HTERT RPE-1 (cell line): ENCODE data around the gene SCARB1.
"Not testable (repeated sequence)": the region's sequence is repeated elsewhere in the genome, so short reads cannot be mapped to it uniquely, and the experiment has no call there.

Experiments
- in situ Hi-C: fragments of 300-500 bp; cut with MboI; formaldehyde crosslinking; loops from 4 replicates; pipeline ENCODE4 v1.14.3; 2020; ENCODE audit warnings: low sequenced_read_pairs

The SCARB1 gene

GRCh38 chr12:124863416-124864325, at the start of gene SCARB1:
SCARB1 (minus strand) TSS chr12:124863864; CDS start chr12:124863720, 144 bp downstream.
- in situ Hi-C loops: no loop called here

- in situ Hi-C loops: not testable (repeated sequence)
Observed at GRCh38 chr12:124912529-124913287, 49.0 kb upstream of the SCARB1 start.

GRCh38 chr12:124911521-124911920, 47.9 kb upstream of the SCARB1 start:
- in situ Hi-C loops: not testable (repeated sequence)

- in situ Hi-C loops: no loop called here
Observed at GRCh38 chr12:124910561-124911478, 47.2 kb upstream of the SCARB1 start.

GRCh38 chr12:124909831-124910560, 46.3 kb upstream of the SCARB1 start:
- in situ Hi-C loops: no loop called here

- in situ Hi-C loops: no loop called here
Observed at GRCh38 chr12:124906606-124907261, 43.1 kb upstream of the SCARB1 start.

GRCh38 chr12:124904306-124905098, 40.8 kb upstream of the SCARB1 start:
- in situ Hi-C loops: no loop called here

- in situ Hi-C loops: no loop called here
Observed at GRCh38 chr12:124902916-124903315, 39.3 kb upstream of the SCARB1 start.

- in situ Hi-C loops: no loop called here
Observed at GRCh38 chr12:124901003-124901402, 37.3 kb upstream of the SCARB1 start.

GRCh38 chr12:124900345-124900795, 36.7 kb upstream of the SCARB1 start:
- in situ Hi-C loops: not testable (repeated sequence)

- in situ Hi-C loops: no loop called here
Observed at GRCh38 chr12:124898923-124899294, 35.2 kb upstream of the SCARB1 start.

- in situ Hi-C loops: no loop called here
Observed at GRCh38 chr12:124898200-124898922, 34.7 kb upstream of the SCARB1 start.

- in situ Hi-C loops: no loop called here
Observed at GRCh38 chr12:124896461-124896860, 32.8 kb upstream of the SCARB1 start.

GRCh38 chr12:124893792-124894516, 30.3 kb upstream of the SCARB1 start:
- in situ Hi-C loops: no loop called here

- in situ Hi-C loops: no loop called here
Observed at GRCh38 chr12:124888260-124888659, 24.6 kb upstream of the SCARB1 start.

- in situ Hi-C loops: not testable (repeated sequence)
Observed at GRCh38 chr12:124887766-124888165, 24.1 kb upstream of the SCARB1 start.
